HepG2 (cell line): ENCODE data around the gene ADRM1.

Source experiments
- CHD4 ChIP-seq: fragments of 200-600 bp; sonication (generic); IDR thresholded peaks from 2 replicates; pipeline ENCODE4 v1.7.0; 2017; ENCODE audit warnings: mild to moderate bottlenecking, low read length, borderline replicate concordance
- NBN ChIP-seq: fragments of 450-650 bp; conservative IDR thresholded peaks from 2 replicates; pipeline ENCODE4 v1.6.1; 2017
- POLR2A ChIP-seq, 2 experiments: IDR thresholded peaks; 2 replicates each; pipeline ENCODE4 v1.6.1; 2011; ENCODE audit warnings: low read depth in 2 of 2, low read length in 2 of 2, mild to moderate bottlenecking in 1 of 2, moderate library complexity in 1 of 2; ENCODE audit not compliant: insufficient read depth in 1 of 2
- ZKSCAN5 ChIP-seq: sonication (generic); formaldehyde crosslinking; IDR thresholded peaks from 2 replicates; pipeline ENCODE4 v1.5.1; 2020; ENCODE audit warnings: mild to moderate bottlenecking, missing genetic modification reagents
- TF ChIP-seq, protein P1 (sequence below): sonication (generic); formaldehyde crosslinking; IDR thresholded peaks from 2 replicates; pipeline ENCODE4 v1.4.0; 2020; ENCODE audit warnings: mild to moderate bottlenecking, missing genetic modification reagents
- TF ChIP-seq, protein P2 (sequence below): sonication (generic); formaldehyde crosslinking; IDR thresholded peaks from 2 replicates; pipeline ENCODE4 v1.9.0; 2021; ENCODE audit warnings: missing genetic modification reagents, borderline replicate concordance
- TF ChIP-seq, protein P3 (sequence below): sonication (generic); formaldehyde crosslinking; conservative IDR thresholded peaks from 2 replicates; pipeline ENCODE4 v1.4.0; 2020; ENCODE audit warnings: missing genetic modification reagents
- TF ChIP-seq, protein P4 (sequence below): IDR thresholded peaks from 2 replicates; pipeline ENCODE4 v1.6.1; 2012; ENCODE audit warnings: inconsistent platforms

DNA sequence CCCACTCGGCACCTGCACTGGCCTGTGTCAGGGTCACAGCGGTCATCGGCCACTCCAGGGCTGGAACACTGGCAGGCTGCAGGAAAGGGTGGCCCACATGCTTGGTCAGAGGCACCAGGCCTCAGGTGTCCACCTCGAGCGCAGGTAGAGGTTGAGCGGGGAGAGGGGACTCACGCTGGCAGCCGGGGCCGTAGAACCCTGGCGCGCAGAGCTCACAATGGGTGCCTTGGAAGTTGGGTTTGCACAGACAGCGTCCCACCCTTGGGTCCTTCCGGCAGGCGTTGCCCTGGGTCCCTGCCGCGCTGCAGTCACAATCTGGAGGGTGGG, 35.5 kb downstream of the ADRM1 start:
- no peak for TF ChIP-seq CHD4
- TF ChIP-seq, protein P1, sequence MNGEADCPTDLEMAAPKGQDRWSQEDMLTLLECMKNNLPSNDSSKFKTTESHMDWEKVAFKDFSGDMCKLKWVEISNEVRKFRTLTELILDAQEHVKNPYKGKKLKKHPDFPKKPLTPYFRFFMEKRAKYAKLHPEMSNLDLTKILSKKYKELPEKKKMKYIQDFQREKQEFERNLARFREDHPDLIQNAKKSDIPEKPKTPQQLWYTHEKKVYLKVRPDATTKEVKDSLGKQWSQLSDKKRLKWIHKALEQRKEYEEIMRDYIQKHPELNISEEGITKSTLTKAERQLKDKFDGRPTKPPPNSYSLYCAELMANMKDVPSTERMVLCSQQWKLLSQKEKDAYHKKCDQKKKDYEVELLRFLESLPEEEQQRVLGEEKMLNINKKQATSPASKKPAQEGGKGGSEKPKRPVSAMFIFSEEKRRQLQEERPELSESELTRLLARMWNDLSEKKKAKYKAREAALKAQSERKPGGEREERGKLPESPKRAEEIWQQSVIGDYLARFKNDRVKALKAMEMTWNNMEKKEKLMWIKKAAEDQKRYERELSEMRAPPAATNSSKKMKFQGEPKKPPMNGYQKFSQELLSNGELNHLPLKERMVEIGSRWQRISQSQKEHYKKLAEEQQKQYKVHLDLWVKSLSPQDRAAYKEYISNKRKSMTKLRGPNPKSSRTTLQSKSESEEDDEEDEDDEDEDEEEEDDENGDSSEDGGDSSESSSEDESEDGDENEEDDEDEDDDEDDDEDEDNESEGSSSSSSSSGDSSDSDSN (CRISPR knock-in tag), result no peak
- TF ChIP-seq ZKSCAN5, result no peak
- TF ChIP-seq POLR2A (IDR thresholded peaks at IDR 0.05; ENCODE audit: insufficient read depth in 1 of 2, low read depth in 2 of 2, low read length in 2 of 2), result no peak
- TF ChIP-seq, protein P2, sequence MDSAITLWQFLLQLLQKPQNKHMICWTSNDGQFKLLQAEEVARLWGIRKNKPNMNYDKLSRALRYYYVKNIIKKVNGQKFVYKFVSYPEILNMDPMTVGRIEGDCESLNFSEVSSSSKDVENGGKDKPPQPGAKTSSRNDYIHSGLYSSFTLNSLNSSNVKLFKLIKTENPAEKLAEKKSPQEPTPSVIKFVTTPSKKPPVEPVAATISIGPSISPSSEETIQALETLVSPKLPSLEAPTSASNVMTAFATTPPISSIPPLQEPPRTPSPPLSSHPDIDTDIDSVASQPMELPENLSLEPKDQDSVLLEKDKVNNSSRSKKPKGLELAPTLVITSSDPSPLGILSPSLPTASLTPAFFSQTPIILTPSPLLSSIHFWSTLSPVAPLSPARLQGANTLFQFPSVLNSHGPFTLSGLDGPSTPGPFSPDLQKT, result no peak
- TF ChIP-seq, protein P3, sequence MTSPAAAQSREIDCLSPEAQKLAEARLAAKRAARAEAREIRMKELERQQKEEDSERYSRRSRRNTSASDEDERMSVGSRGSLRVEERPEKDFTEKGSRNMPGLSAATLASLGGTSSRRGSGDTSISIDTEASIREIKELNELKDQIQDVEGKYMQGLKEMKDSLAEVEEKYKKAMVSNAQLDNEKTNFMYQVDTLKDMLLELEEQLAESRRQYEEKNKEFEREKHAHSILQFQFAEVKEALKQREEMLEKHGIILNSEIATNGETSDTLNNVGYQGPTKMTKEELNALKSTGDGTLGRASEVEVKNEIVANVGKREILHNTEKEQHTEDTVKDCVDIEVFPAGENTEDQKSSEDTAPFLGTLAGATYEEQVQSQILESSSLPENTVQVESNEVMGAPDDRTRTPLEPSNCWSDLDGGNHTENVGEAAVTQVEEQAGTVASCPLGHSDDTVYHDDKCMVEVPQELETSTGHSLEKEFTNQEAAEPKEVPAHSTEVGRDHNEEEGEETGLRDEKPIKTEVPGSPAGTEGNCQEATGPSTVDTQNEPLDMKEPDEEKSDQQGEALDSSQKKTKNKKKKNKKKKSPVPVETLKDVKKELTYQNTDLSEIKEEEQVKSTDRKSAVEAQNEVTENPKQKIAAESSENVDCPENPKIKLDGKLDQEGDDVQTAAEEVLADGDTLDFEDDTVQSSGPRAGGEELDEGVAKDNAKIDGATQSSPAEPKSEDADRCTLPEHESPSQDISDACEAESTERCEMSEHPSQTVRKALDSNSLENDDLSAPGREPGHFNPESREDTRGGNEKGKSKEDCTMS (CRISPR knock-in tag), result no peak
- TF ChIP-seq, protein P4, sequence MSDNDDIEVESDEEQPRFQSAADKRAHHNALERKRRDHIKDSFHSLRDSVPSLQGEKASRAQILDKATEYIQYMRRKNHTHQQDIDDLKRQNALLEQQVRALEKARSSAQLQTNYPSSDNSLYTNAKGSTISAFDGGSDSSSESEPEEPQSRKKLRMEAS, result no peak
- TF ChIP-seq NBN, result no peak
